ENCODE data around the gene CGGBP1. TPM values are rescaled to one million over a fixed set of nuclear protein-coding genes. Genes with fewer than 3 reads are reported as not detected.

CGGBP1 gene
- total and polyA plus RNA-seq, 2 donors (not counting 3 experiments of a cell fraction or from before 2014, with no cell fraction given): 33.1 to 69.7 TPM

- no peak overlapping the region for H3K9ac ChIP-seq (replicated peaks; ENCODE audit: extremely low read depth, insufficient read depth, low read length)
- ChIA-PET CTCF (no interaction called here), POLR2A (no interaction called here)
- H3K9me3 ChIP-seq (replicated peaks; ENCODE audit: control insufficient read depth, insufficient read depth, low read length): no peaks in the 10 kb centered on the region
- no peak for TF ChIP-seq POLR2A (IDR thresholded peaks at IDR 0.05; ENCODE audit: low read depth, low read length)
- TF ChIP-seq JUN (IDR thresholded peaks at IDR 0.05; ENCODE audit: borderline replicate concordance, insufficient read depth, insufficient read length, low read depth): no peak
- TF ChIP-seq GATA2 (IDR thresholded peaks at IDR 0.05; ENCODE audit: insufficient read depth, insufficient read length, low read depth, low read length): no peak
- TF ChIP-seq CTCF (IDR thresholded peaks at IDR 0.05; ENCODE audit: extremely low read depth in 1 of 2, insufficient read depth in 1 of 2, low read depth in 1 of 2, low read length in 2 of 2): no peak
- TF ChIP-seq MAX (IDR thresholded peaks at IDR 0.05; ENCODE audit: insufficient read depth, insufficient read length): no peak
- no peak for TF ChIP-seq MYC (IDR thresholded peaks at IDR 0.05; ENCODE audit: low read depth, low read length)
- TF ChIP-seq FOS (IDR thresholded peaks at IDR 0.05; ENCODE audit: borderline replicate concordance, insufficient read depth, low read length): no peak
- TF ChIP-seq POLR2AphosphoS5 (IDR thresholded peaks at IDR 0.05; ENCODE audit: insufficient read depth, low read depth, low read length): no peak
- TF ChIP-seq EZH2 (IDR thresholded peaks at IDR 0.05; ENCODE audit: borderline replicate concordance, low read depth, low read length, severe bottlenecking): no peak
- no peak overlapping the region for H3K27ac ChIP-seq (ENCODE audit: insufficient read depth, low read depth, low read length)
- intact Hi-C loops (cut with micrococcal nuclease) (no loop called here), dilution Hi-C loops (cut with MboI; ENCODE audit: extremely low pct_ligation_motif_present, low sequenced_read_pairs) (no loop called here)
- BruUV-seq (replicated peaks): no TSS peak
- H3K4me3 ChIP-seq (replicated peaks in 1 of 3; ENCODE audit: insufficient read depth in 1 of 3, low read depth in 1 of 3, low read length in 3 of 3): no peak overlapping the region
- no peaks in the 10 kb centered on the region for H3K79me2 ChIP-seq (ENCODE audit: control insufficient read depth, insufficient read depth, low read length)
- DNase-seq (ENCODE audit: low read depth, low spot score) (no peak), FAIRE-seq (no peak)
- no peaks in the 10 kb centered on the region for H4K20me1 ChIP-seq (replicated peaks; ENCODE audit: control insufficient read depth, extremely low read depth, insufficient read depth, low read length)
- H3K27me3 ChIP-seq (ENCODE audit: control insufficient read depth in 2 of 2, insufficient read depth in 2 of 2, low read length in 2 of 2): no peaks in the 10 kb centered on the region
- H3K4me1 ChIP-seq (ENCODE audit: control insufficient read depth, extremely low read depth, insufficient read depth, low read length): no peaks in the 10 kb centered on the region
- no peak overlapping the region for H3K4me2 ChIP-seq (ENCODE audit: insufficient read depth, low read length)
- no peak overlapping the region for H2AFZ ChIP-seq (ENCODE audit: low read depth, low read length)
- no peaks in the 10 kb centered on the region for H3K36me3 ChIP-seq (ENCODE audit: control insufficient read depth in 2 of 2, extremely low read depth in 1 of 2, insufficient read depth in 2 of 2, low read length in 2 of 2)
- no peaks in the 10 kb centered on the region for H3K9me1 ChIP-seq (replicated peaks; ENCODE audit: control insufficient read depth, extremely low read depth, insufficient read depth, low read length)
These were observed 20.2 kb downstream of the CGGBP1 start for GRCh38 chr3:88038566-88038965.

Measured in endothelial cell of umbilical vein (primary cell).